Smooth muscle cell (in vitro differentiated cells): ENCODE measurements around the gene PLA2G4F. TPM values are rescaled to one million over a fixed set of nuclear protein-coding genes. Genes with fewer than 3 reads are reported as not detected.

Experiments
- DNase-seq: peaks from one replicate; lab custom pipeline; 2025; ENCODE audit not compliant: unreplicated experiment; lab: John Stamatoyannopoulos, UW
- H2AFZ ChIP-seq: fragments of 200-600 bp; sonication (generic); 2 replicates; pipeline ENCODE4 v1.6.0; 2016; ENCODE audit warnings: antibody characterized with exemption, low read depth, mild to moderate bottlenecking
- H3F3A ChIP-seq: fragments of 200-600 bp; sonication (generic); 2 replicates; pipeline ENCODE4 v1.6.0; 2017; ENCODE audit warnings: antibody characterized with exemption, low read depth
- H3K27ac ChIP-seq: fragments of 200-600 bp; sonication (generic); 2 replicates; pipeline ENCODE4 v1.5.1; 2016; ENCODE audit warnings: low read depth, mild to moderate bottlenecking
- H3K27me3 ChIP-seq: fragments of 200-600 bp; sonication (generic); 2 replicates; pipeline ENCODE4 v1.6.1; 2016; ENCODE audit warnings: low read depth, mild to moderate bottlenecking
- H3K36me3 ChIP-seq: fragments of 200-600 bp; sonication (generic); 2 replicates; pipeline ENCODE4 v1.5.1; 2016; ENCODE audit warnings: low read depth
- H3K4me1 ChIP-seq: fragments of 200-600 bp; sonication (generic); 2 replicates; pipeline ENCODE4 v1.5.1; 2016; ENCODE audit warnings: low read depth
- H3K4me2 ChIP-seq: fragments of 200-600 bp; sonication (generic); 2 replicates; pipeline ENCODE4 v1.6.0; 2016; ENCODE audit warnings: mild to moderate bottlenecking
- H3K4me3 ChIP-seq: fragments of 200-600 bp; sonication (generic); 2 replicates; pipeline ENCODE4 v1.5.1; 2016; ENCODE audit warnings: mild to moderate bottlenecking
- H3K79me2 ChIP-seq: fragments of 200-600 bp; sonication (generic); 2 replicates; pipeline ENCODE4 v1.6.0; 2016; ENCODE audit warnings: low read depth, mild to moderate bottlenecking
- H3K9ac ChIP-seq: fragments of 200-600 bp; sonication (generic); 2 replicates; pipeline ENCODE4 v1.6.0; 2016; ENCODE audit warnings: low read depth
- H3K9me3 ChIP-seq: fragments of 200-600 bp; sonication (generic); replicated peaks from 2 replicates; pipeline ENCODE4 v1.5.1; 2016; ENCODE audit warnings: low read depth
- H4K20me1 ChIP-seq: fragments of 200-600 bp; sonication (generic); 2 replicates; pipeline ENCODE4 v1.6.0; 2016; ENCODE audit warnings: low read depth
- WGBS: methylation state at CpG from one replicate; pipeline ENCODE4 v1.1.7; 2016; ENCODE audit warnings: low lambda C conversion rate; 5-methylcytosine and 5-hydroxymethylcytosine counted together
- polyA plus RNA-seq: library from polyadenylated mRNA; unstranded; fragments of >200 nt; fragmentation: Nextera tagmentation; extraction: Ambion mirVana; gene quantifications from 2 replicates; pipeline ENCODE4 v1.2.1, GENCODE V29; 2016
- total RNA-seq: library from RNA; depleted of rRNA; stranded (reverse); fragments of >200 nt; gene quantifications from 2 replicates; pipeline ENCODE4 v1.2.3, GENCODE V29; 2014
- TF ChIP-seq, protein P1 (sequence below): fragments of 200-600 bp; sonication (generic); IDR thresholded peaks from 2 replicates; pipeline ENCODE4 v1.5.1; 2017; ENCODE audit warnings: borderline replicate concordance, mild to moderate bottlenecking, antibody characterized with exemption; ENCODE audit not compliant: insufficient read depth, poor library complexity, severe bottlenecking

PLA2G4F gene
- total and polyA plus RNA-seq, 2 experiments from 2014 or later, result 0.46 to 1.3 TPM

GRCh38 chr15:42121021-42121420 lies 35.4 kb downstream of the PLA2G4F start:
- no peaks in the 10 kb centered on the region for H3K79me2 ChIP-seq
- DNase-seq, result no peak
- no peaks in the 10 kb centered on the region for H3K27me3 ChIP-seq
- no peaks in the 10 kb centered on the region for H3F3A ChIP-seq
- no peaks in the 10 kb centered on the region for H3K4me1 ChIP-seq
- H3K9ac ChIP-seq, result no peak overlapping the region
- WGBS, result 88% methylated on average over 6 of the region's 6 CpGs
- no peak overlapping the region for H3K4me2 ChIP-seq
- TF ChIP-seq, protein P1, sequence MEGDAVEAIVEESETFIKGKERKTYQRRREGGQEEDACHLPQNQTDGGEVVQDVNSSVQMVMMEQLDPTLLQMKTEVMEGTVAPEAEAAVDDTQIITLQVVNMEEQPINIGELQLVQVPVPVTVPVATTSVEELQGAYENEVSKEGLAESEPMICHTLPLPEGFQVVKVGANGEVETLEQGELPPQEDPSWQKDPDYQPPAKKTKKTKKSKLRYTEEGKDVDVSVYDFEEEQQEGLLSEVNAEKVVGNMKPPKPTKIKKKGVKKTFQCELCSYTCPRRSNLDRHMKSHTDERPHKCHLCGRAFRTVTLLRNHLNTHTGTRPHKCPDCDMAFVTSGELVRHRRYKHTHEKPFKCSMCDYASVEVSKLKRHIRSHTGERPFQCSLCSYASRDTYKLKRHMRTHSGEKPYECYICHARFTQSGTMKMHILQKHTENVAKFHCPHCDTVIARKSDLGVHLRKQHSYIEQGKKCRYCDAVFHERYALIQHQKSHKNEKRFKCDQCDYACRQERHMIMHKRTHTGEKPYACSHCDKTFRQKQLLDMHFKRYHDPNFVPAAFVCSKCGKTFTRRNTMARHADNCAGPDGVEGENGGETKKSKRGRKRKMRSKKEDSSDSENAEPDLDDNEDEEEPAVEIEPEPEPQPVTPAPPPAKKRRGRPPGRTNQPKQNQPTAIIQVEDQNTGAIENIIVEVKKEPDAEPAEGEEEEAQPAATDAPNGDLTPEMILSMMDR, result no peak
- no peak overlapping the region for H3K4me3 ChIP-seq
- no peaks in the 10 kb centered on the region for H4K20me1 ChIP-seq
- no peaks in the 10 kb centered on the region for H3K9me3 ChIP-seq
- no peak overlapping the region for H2AFZ ChIP-seq
- no peaks in the 10 kb centered on the region for H3K36me3 ChIP-seq
- no peak overlapping the region for H3K27ac ChIP-seq

GRCh38 chr15:42120285-42120684 lies 36.2 kb downstream of the PLA2G4F start:
- Histone ChIP-seq H3K9me3 (no peaks in the 10 kb centered on the region), H4K20me1 (no peaks in the 10 kb centered on the region), H3K9ac (no peak overlapping the region), H3K27ac (no peak overlapping the region), H3K36me3 (no peaks in the 10 kb centered on the region), H3K4me1 (no peaks in the 10 kb centered on the region), H2AFZ (no peak overlapping the region), H3F3A (no peaks in the 10 kb centered on the region), H3K4me2 (no peak overlapping the region), H3K27me3 (no peaks in the 10 kb centered on the region), H3K79me2 (no peaks in the 10 kb centered on the region), H3K4me3 (no peak overlapping the region)
- TF ChIP-seq, protein P1, result no peak
- WGBS, result 65% methylated on average over 1 of the region's 1 CpG
- no peak for DNase-seq

DNA sequence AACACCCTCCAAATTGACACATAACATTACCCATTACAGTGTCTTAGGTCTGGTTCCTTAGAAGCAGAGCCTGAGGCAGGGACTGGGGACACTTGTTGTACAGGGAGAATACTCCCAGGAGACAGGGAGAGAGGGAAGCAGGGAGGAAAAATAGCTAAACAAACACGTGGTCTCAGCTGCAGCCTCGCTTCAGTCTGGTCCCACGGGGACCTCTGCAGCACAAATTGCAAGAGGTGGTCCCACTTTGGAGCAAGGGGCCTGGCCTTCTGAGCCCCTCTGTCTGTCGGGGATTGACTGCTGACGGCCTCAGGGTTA lies 37.0 kb downstream of the PLA2G4F start:
- Histone ChIP-seq H3K4me3 (no peak overlapping the region), H3K79me2 (no peaks in the 10 kb centered on the region), H3K36me3 (no peaks in the 10 kb centered on the region), H3F3A (no peaks in the 10 kb centered on the region), H3K27me3 (no peaks in the 10 kb centered on the region), H3K9ac (no peak overlapping the region), H2AFZ (no peak overlapping the region), H4K20me1 (no peaks in the 10 kb centered on the region), H3K27ac (no peak overlapping the region), H3K4me2 (no peak overlapping the region), H3K4me1 (no peaks in the 10 kb centered on the region), H3K9me3 (no peaks in the 10 kb centered on the region)
- TF ChIP-seq, protein P1, result no peak
- DNase-seq, result no peak
- 70% methylated on average over 5 of the region's 5 CpGs for WGBS

GRCh38 chr15:42118650-42119445 lies 37.6 kb downstream of the PLA2G4F start:
- Histone ChIP-seq H2AFZ (peak overlapping the region; percentile 61), H3K27ac (no peak overlapping the region), H3K4me3 (no peak overlapping the region), H3K4me2 (no peak overlapping the region), H3K79me2 (no peaks in the 10 kb centered on the region), H4K20me1 (no peaks in the 10 kb centered on the region), H3K36me3 (no peaks in the 10 kb centered on the region), H3F3A (no peaks in the 10 kb centered on the region), H3K9ac (no peak overlapping the region), H3K9me3 (no peaks in the 10 kb centered on the region), H3K4me1 (no peaks in the 10 kb centered on the region), H3K27me3 (no peaks in the 10 kb centered on the region)
- TF ChIP-seq, protein P1, result no peak
- WGBS, result 51% methylated on average over 10 of the region's 10 CpGs
- DNase-seq, result no peak
